ENCODE measurements around the gene CDH4. TPM values are rescaled to one million over a fixed set of nuclear protein-coding genes. Genes with fewer than 3 reads are reported as not detected.

CDH4 gene
- total and polyA plus RNA-seq, 9 of the 15 experiments (the other 6 are each of a cell fraction or from before 2014, with no cell fraction given), result 0.04 TPM; not detected in 8

DNA sequence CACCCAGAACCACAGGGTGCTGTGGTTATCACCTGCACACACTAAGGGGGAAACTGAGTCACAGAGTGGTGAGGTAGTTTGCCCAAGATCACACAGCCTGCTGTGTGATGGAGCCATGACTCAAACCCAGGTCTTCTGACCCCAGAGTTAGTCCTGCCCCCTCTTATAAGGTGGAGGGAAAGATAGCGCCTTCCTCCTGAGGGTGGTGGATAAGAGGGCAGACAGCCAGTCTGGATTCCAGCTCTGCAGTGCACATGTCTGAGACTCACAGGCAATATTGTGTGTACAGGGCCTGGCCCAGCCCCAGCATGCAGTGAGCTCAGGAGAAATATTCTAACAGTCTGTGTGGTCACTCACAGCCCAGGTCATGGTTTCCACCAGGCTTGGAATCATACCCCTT, 393.7 kb downstream of the CDH4 start:
- TF ChIP-seq CBFA2T2 (conservative IDR thresholded peaks at IDR 0.05) (peak; percentile 32), CBFA2T3 (IDR thresholded peaks at IDR 0.05) (peak; percentile 52), ZNF133 (CRISPR knock-in tag; IDR thresholded peaks at IDR 0.05) (no peak), POLR2B (IDR thresholded peaks at IDR 0.05; ENCODE audit: low read depth, partially characterized antibody) (no peak)
- TF ChIP-seq, protein P1, sequence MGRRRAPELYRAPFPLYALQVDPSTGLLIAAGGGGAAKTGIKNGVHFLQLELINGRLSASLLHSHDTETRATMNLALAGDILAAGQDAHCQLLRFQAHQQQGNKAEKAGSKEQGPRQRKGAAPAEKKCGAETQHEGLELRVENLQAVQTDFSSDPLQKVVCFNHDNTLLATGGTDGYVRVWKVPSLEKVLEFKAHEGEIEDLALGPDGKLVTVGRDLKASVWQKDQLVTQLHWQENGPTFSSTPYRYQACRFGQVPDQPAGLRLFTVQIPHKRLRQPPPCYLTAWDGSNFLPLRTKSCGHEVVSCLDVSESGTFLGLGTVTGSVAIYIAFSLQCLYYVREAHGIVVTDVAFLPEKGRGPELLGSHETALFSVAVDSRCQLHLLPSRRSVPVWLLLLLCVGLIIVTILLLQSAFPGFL (CRISPR knock-in tag; IDR thresholded peaks at IDR 0.05), result no peak
- CTCF ChIA-PET (ENCODE audit: low intra/inter-chr PET ratio), result no interaction called here
- WGBS (ENCODE audit: insufficient coverage, low coverage, missing lambda C conversion rate), result 0% methylated on average over 1 of the region's 1 CpG
- H3K9me3 ChIP-seq (replicated peaks; ENCODE audit: control insufficient read depth, insufficient read depth, low read depth, low read length), result no peaks in the 10 kb centered on the region
- no peaks in the 10 kb centered on the region for H3K9me1 ChIP-seq (ENCODE audit: control insufficient read depth, insufficient read depth, low read length)
- POLR2A ChIA-PET, result interaction anchor here (0.9 kb wide), 1 partner anchor 8 kb away, joined by 3 read pairs; no protein-coding TSS in a partner anchor
- H3K36me3 ChIP-seq (ENCODE audit: control insufficient read depth, insufficient read depth, low read length), result no peaks in the 10 kb centered on the region
- no peaks in the 10 kb centered on the region for H4K20me1 ChIP-seq (replicated peaks; ENCODE audit: control insufficient read depth, insufficient read depth, low read length)
- intact Hi-C loops (cut with micrococcal nuclease), result no loop called here
- no peak overlapping the region for H3K9ac ChIP-seq (ENCODE audit: insufficient read depth in 1 of 2, low read depth in 2 of 2, low read length in 2 of 2)
- H2AFZ ChIP-seq (ENCODE audit: low read depth, low read length), result no peak overlapping the region
- no peak overlapping the region for H3K4me3 ChIP-seq
- no peak overlapping the region for H3K4me2 ChIP-seq (ENCODE audit: insufficient read depth, low read length)
- H3K27ac ChIP-seq (ENCODE audit: extremely low read depth, low read depth, low read length), result no peak overlapping the region
- DNase-seq (ENCODE audit: extremely low read depth in 1 of 4, low spot score in 3 of 4) (peak in 2 of 4 experiments; percentile 9 to 30), ATAC-seq (peak; percentile 42), FAIRE-seq (no peak)
- no TSS peak for BruUV-seq (replicated peaks)
- peaks cover 6 to 61% of the 10 kb centered on the region in 2 experiments for H3K27me3 ChIP-seq (ENCODE audit: control insufficient read depth in 2 of 2, insufficient read depth in 2 of 2, low read length in 2 of 2)
- in situ Hi-C loops (cut with MboI), result no loop called here
- H3K79me2 ChIP-seq (ENCODE audit: control insufficient read depth, insufficient read depth, low read length), result no peaks in the 10 kb centered on the region
- H3K4me1 ChIP-seq (replicated peaks in 1 of 2; ENCODE audit: control insufficient read depth in 2 of 2, insufficient read depth in 2 of 2, low read length in 2 of 2), result no peaks in the 10 kb centered on the region

DNA sequence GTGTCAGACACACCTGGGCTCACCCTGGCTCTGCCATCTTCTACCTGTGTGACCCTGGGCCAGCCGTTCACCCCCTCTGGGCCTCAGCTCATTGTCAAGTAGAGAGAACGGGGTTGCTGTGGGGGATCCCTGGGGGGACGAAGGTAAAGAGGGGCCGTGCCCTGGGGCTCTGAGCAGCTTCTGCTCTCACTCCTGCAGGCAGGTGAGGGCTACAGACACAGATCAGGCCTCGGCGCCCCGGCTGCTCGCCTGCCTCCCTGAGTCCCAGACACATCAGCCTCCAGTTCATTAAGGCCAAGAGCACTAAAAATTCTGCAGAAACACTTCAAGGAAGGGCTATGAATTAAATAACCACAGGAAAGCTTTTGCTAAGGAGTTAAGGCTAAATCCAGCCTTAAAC, 394.4 kb downstream of the CDH4 start:
- Histone ChIP-seq H3K9me3 (replicated peaks; ENCODE audit: control insufficient read depth, insufficient read depth, low read depth, low read length) (no peaks in the 10 kb centered on the region), H3K27me3 (ENCODE audit: control insufficient read depth in 2 of 2, insufficient read depth in 2 of 2, low read length in 2 of 2) (peaks cover 10 to 65% of the 10 kb centered on the region in 2 experiments), H3K79me2 (ENCODE audit: control insufficient read depth, insufficient read depth, low read length) (no peaks in the 10 kb centered on the region), H3K4me3 (no peak overlapping the region), H2AFZ (ENCODE audit: low read depth, low read length) (no peak overlapping the region), H3K36me3 (ENCODE audit: control insufficient read depth, insufficient read depth, low read length) (no peaks in the 10 kb centered on the region), H3K9ac (ENCODE audit: insufficient read depth in 1 of 2, low read depth in 2 of 2, low read length in 2 of 2) (no peak overlapping the region), H3K9me1 (ENCODE audit: control insufficient read depth, insufficient read depth, low read length) (no peaks in the 10 kb centered on the region), H3K4me2 (ENCODE audit: insufficient read depth, low read length) (no peak overlapping the region), H3K4me1 (replicated peaks in 1 of 2; ENCODE audit: control insufficient read depth in 2 of 2, insufficient read depth in 2 of 2, low read length in 2 of 2) (no peaks in the 10 kb centered on the region), H4K20me1 (replicated peaks; ENCODE audit: control insufficient read depth, insufficient read depth, low read length) (no peaks in the 10 kb centered on the region), H3K27ac (ENCODE audit: extremely low read depth, low read depth, low read length) (no peak overlapping the region)
- 0% methylated on average over 8 of the region's 8 CpGs for WGBS (ENCODE audit: insufficient coverage, low coverage, missing lambda C conversion rate)
- BruUV-seq (replicated peaks), result no TSS peak
- no peak for ATAC-seq
- intact Hi-C loops (cut with micrococcal nuclease), result no loop called here
- in situ Hi-C loops (cut with MboI), result no loop called here
- ChIA-PET POLR2A (interaction anchor here (0.9 kb wide), 1 partner anchor 9 kb away, joined by 3 read pairs; no protein-coding TSS in a partner anchor), CTCF (ENCODE audit: low intra/inter-chr PET ratio) (no interaction called here)
- no peak for FAIRE-seq
- TF ChIP-seq ZFP36 (IDR thresholded peaks at IDR 0.05; ENCODE audit: low read depth, low read length, partially characterized antibody) (no peak), RBBP5 (IDR thresholded peaks at IDR 0.05; ENCODE audit: borderline replicate concordance, insufficient read depth, low read length, poor library complexity, severe bottlenecking) (no peak), ETV6 (IDR thresholded peaks at IDR 0.05; ENCODE audit: borderline replicate concordance in 1 of 2, low read depth in 2 of 2, low read length in 1 of 2) (no peak), ETV6 (CRISPR knock-in tag; IDR thresholded peaks at IDR 0.05; ENCODE audit: borderline replicate concordance) (no peak), ZNF668 (CRISPR knock-in tag; IDR thresholded peaks at IDR 0.05) (no peak), HCFC1 (IDR thresholded peaks at IDR 0.05; ENCODE audit: low read depth, low read length) (no peak)
- no peak for DNase-seq (ENCODE audit: extremely low read depth in 1 of 4, low spot score in 3 of 4)
